Endothelial cell of hepatic sinusoid (primary cell): ENCODE measurements around the gene PARN.
"Not testable (repeated sequence)": the region's sequence is repeated elsewhere in the genome, so short reads cannot be mapped to it uniquely, and the experiment has no call there.

ENCODE experiments used
- in situ Hi-C: cut with HindIII; loops from 2 replicates; pipeline ENCODE4 v1.10.0; 2017; ENCODE audit warnings: low sequenced_read_pairs

Gene PARN

GRCh38 chr16:14574698-14575415 is 55.2 kb downstream of the PARN start:
- in situ Hi-C loops: not testable (repeated sequence)

GRCh38 chr16:14572535-14572934 is 57.5 kb downstream of the PARN start:
- in situ Hi-C loops: no loop called here

GRCh38 chr16:14569213-14569612 is 60.8 kb downstream of the PARN start:
- in situ Hi-C loops: no loop called here

GRCh38 chr16:14566599-14566998 is 63.5 kb downstream of the PARN start:
- in situ Hi-C loops: no loop called here

GRCh38 chr16:14565688-14566025 is 64.4 kb downstream of the PARN start:
- in situ Hi-C loops: no loop called here

- in situ Hi-C loops: no loop called here
Observed at GRCh38 chr16:14564861-14565687, 65.0 kb downstream of the PARN start.

GRCh38 chr16:14564323-14564722 is 65.7 kb downstream of the PARN start:
- in situ Hi-C loops: no loop called here

- in situ Hi-C loops: no loop called here
Observed at GRCh38 chr16:14562691-14563491, 67.2 kb downstream of the PARN start.

GRCh38 chr16:14560523-14560922 is 69.5 kb downstream of the PARN start:
- in situ Hi-C loops: no loop called here

- in situ Hi-C loops: no loop called here
Observed at GRCh38 chr16:14559809-14560241, 70.2 kb downstream of the PARN start.

GRCh38 chr16:14553447-14553846 is 76.6 kb downstream of the PARN start:
- in situ Hi-C loops: no loop called here

- in situ Hi-C loops: no loop called here
Observed at GRCh38 chr16:14549789-14550153, 80.3 kb downstream of the PARN start.

- in situ Hi-C loops: no loop called here
Observed at GRCh38 chr16:14548933-14549788, 80.9 kb downstream of the PARN start.

GRCh38 chr16:14545346-14545884 is 84.6 kb downstream of the PARN start:
- in situ Hi-C loops: no loop called here

- in situ Hi-C loops: not testable (repeated sequence)
Observed at GRCh38 chr16:14544846-14545245, 85.2 kb downstream of the PARN start.

- in situ Hi-C loops: loop anchor here (5.0 kb wide), 1 partner anchor 52 kb away; no protein-coding TSS in a partner anchor
Observed at GRCh38 chr16:14539631-14540030, 90.4 kb downstream of the PARN start.

- in situ Hi-C loops: loop anchor here (5.0 kb wide), 1 partner anchor 52 kb away; no protein-coding TSS in a partner anchor
Observed at GRCh38 chr16:14539156-14539555, 90.9 kb downstream of the PARN start.

GRCh38 chr16:14538604-14539003 is 91.5 kb downstream of the PARN start:
- in situ Hi-C loops: loop anchor here (5.0 kb wide), 1 partner anchor 51 kb away; no protein-coding TSS in a partner anchor

GRCh38 chr16:14531613-14532012 is 98.4 kb downstream of the PARN start:
- in situ Hi-C loops: no loop called here

- in situ Hi-C loops: no loop called here
Observed at GRCh38 chr16:14531101-14531500, 99.0 kb downstream of the PARN start.
